Tibial nerve (tissue), 4 donors: ENCODE data around the gene SLF2. TPM values are rescaled to one million over a fixed set of nuclear protein-coding genes. Genes with fewer than 3 reads are reported as not detected.

Experiments
- DNase-seq, 2 donors: peaks; one replicate each; pipeline ENCODE4 v3.0.0-alpha.2; 2019; ENCODE audit warnings: low spot score in 2 of 2
- H3K27ac ChIP-seq, 4 donors: fragments of 200-600 bp; sonication (generic) in 3 of 4; one replicate each; pipeline ENCODE4 v1.5.1; 2017 to 2019; ENCODE audit warnings: mild to moderate bottlenecking in 1 of 4
- H3K27me3 ChIP-seq, 2 donors: fragments of 200-600 bp; sonication (generic) in 1 of 2; one replicate each; pipeline versions ENCODE4 v1.5.1 to v1.6.0; 2017 to 2019
- H3K36me3 ChIP-seq, 3 donors: fragments of 200-600 bp; sonication (generic); one replicate each; pipeline ENCODE4 v1.5.1; 2018 to 2019
- H3K4me1 ChIP-seq, 4 donors: fragments of 200-600 bp; sonication (generic) in 3 of 4; one replicate each; pipeline ENCODE4 v1.5.1; 2017 to 2019
- H3K4me3 ChIP-seq, 4 donors: fragments of 200-600 bp; sonication (generic) in 3 of 4; one replicate each; pipeline ENCODE4 v1.5.1; 2017 to 2019; ENCODE audit warnings: mild to moderate bottlenecking in 1 of 4, moderate library complexity in 1 of 4
- H3K9me3 ChIP-seq, 4 donors: fragments of 200-600 bp; sonication (generic) in 3 of 4; one replicate each; pipeline ENCODE4 v1.5.1; 2017 to 2019
- EP300 ChIP-seq, 2 donors: sonication (generic); formaldehyde crosslinking; IDR thresholded peaks; one replicate each; pipeline ENCODE4 v1.6.1; 2017; ENCODE audit warnings: antibody characterized with exemption in 2 of 2, mild to moderate bottlenecking in 1 of 2
- POLR2A ChIP-seq, 2 donors: fragments of 450-650 bp; IDR thresholded peaks; one replicate each; pipeline ENCODE4 v1.6.1; 2017; ENCODE audit warnings: antibody characterized with exemption in 2 of 2, mild to moderate bottlenecking in 2 of 2, moderate library complexity in 2 of 2
- WGBS, 2 donors: methylation state at CpG; one replicate each; pipeline ENCODE4 v1.1.5; 2018; 5-methylcytosine and 5-hydroxymethylcytosine counted together
- total RNA-seq, 4 donors: library from RNA; depleted of rRNA; stranded (reverse); fragments of >200 nt; gene quantifications; one replicate each; pipeline ENCODE4 v1.1.0, GENCODE V29; 2016
- TF ChIP-seq, protein P1 (sequence below), 5 experiments: fragments of 200-600 bp in 3 of 5; fragments of 450-650 bp in 2 of 5; sonication (generic) in 3 of 5; IDR thresholded peaks; one replicate each; pipeline ENCODE4 v1.5.1; 2016 to 2019; ENCODE audit warnings: antibody characterized with exemption in 5 of 5, mild to moderate bottlenecking in 3 of 5, moderate library complexity in 2 of 5

SLF2 gene
- total RNA-seq, 4 donors from 2014 or later = 25.7 to 37.7 (median 29.7) TPM

GRCh38 chr10:100976906-100977305 lies 64.1 kb downstream of the SLF2 start:
- Histone ChIP-seq H3K4me3 (no peak overlapping the region), H3K9me3 (no peaks in the 10 kb centered on the region), H3K27ac (no peak overlapping the region), H3K27me3 (no peaks in the 10 kb centered on the region), H3K4me1 (peaks cover 0 to 3% (median 0%) of the 10 kb centered on the region in 4 donors), H3K36me3 (peaks cover 0 to 61% (median 0%) of the 10 kb centered on the region in 3 donors)
- no peak for TF ChIP-seq EP300 (IDR thresholded peaks at IDR 0.05)
- TF ChIP-seq, protein P1, sequence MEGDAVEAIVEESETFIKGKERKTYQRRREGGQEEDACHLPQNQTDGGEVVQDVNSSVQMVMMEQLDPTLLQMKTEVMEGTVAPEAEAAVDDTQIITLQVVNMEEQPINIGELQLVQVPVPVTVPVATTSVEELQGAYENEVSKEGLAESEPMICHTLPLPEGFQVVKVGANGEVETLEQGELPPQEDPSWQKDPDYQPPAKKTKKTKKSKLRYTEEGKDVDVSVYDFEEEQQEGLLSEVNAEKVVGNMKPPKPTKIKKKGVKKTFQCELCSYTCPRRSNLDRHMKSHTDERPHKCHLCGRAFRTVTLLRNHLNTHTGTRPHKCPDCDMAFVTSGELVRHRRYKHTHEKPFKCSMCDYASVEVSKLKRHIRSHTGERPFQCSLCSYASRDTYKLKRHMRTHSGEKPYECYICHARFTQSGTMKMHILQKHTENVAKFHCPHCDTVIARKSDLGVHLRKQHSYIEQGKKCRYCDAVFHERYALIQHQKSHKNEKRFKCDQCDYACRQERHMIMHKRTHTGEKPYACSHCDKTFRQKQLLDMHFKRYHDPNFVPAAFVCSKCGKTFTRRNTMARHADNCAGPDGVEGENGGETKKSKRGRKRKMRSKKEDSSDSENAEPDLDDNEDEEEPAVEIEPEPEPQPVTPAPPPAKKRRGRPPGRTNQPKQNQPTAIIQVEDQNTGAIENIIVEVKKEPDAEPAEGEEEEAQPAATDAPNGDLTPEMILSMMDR (IDR thresholded peaks at IDR 0.05) = no peak
- TF ChIP-seq POLR2A (IDR thresholded peaks at IDR 0.05) = no peak
- 85 to 87% methylated on average over 3 of the region's 3 CpGs for WGBS, 2 donors
- no peak for DNase-seq

DNA sequence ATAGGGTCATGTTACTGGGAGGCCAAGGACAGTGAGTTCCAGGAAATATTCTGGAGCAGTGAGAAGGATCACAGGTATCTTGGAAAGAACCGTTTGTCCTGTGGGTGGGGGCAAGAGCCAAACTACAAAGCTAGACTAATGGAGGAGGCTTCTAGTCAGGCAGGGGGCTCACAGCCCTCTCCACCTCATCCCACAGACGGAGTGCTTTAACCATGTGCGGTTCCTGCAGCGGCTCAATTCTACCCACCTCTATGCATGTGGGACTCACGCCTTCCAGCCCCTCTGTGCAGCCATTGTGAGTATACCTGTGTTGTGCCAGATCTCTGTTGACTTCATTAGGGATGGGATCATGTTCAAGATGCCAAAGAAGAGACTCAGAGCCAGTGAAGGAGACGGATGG lies 64.7 kb downstream of the SLF2 start:
- 82 to 83% methylated on average over 6 of the region's 6 CpGs for WGBS, 2 donors
- no peak for DNase-seq
- Histone ChIP-seq H3K4me1 (no peaks in the 10 kb centered on the region), H3K4me3 (no peak overlapping the region), H3K27me3 (no peaks in the 10 kb centered on the region), H3K27ac (no peak overlapping the region), H3K36me3 (peaks cover 0 to 67% (median 0%) of the 10 kb centered on the region in 3 donors), H3K9me3 (no peaks in the 10 kb centered on the region)
- TF ChIP-seq EP300 (IDR thresholded peaks at IDR 0.05) = no peak
- no peak for TF ChIP-seq POLR2A (IDR thresholded peaks at IDR 0.05)

DNA sequence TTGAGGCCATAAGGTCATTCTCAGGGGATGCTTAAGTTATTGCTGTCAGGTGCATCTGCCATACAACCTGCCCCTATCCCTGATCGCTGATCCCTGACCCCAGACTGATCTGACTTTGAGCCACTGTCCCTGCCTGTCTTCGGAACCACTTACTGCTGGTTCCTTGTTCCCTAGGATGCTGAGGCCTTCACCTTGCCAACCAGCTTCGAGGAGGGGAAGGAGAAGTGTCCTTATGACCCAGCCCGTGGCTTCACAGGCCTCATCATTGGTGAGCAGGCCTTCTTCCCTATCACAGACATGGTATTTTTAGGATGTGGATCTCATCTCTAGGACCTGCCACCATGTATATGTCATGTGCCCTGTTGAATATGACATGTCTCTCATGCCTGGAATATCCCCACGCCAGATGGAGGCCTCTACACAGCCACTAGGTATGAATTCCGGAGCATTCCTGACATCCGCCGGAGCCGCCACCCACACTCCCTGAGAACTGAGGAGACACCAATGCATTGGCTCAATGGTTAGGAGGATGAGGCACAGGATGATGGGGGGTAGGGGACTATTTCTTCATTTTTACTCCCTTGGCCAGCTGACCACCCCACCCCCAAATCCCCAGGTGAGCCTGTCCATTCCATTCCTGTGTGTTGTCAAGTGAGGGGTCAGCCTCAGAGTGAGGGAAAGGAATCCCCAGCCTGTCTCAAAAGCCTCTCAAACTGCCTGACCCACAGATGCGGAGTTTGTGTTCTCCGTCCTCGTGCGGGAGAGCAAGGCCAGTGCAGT lies 65.5 kb downstream of the SLF2 start:
- Histone ChIP-seq H3K36me3 (peaks cover 0 to 72% (median 0%) of the 10 kb centered on the region in 3 donors), H3K27me3 (no peaks in the 10 kb centered on the region), H3K4me3 (no peak overlapping the region), H3K9me3 (no peaks in the 10 kb centered on the region), H3K27ac (no peak overlapping the region), H3K4me1 (no peaks in the 10 kb centered on the region)
- no peak for DNase-seq
- WGBS, 2 donors = 89 to 90% methylated on average over 13 of the region's 13 CpGs
- no peak for TF ChIP-seq POLR2A (IDR thresholded peaks at IDR 0.05)
- no peak for TF ChIP-seq EP300 (IDR thresholded peaks at IDR 0.05)
- TF ChIP-seq, protein P1 (IDR thresholded peaks at IDR 0.05) = no peak

DNA sequence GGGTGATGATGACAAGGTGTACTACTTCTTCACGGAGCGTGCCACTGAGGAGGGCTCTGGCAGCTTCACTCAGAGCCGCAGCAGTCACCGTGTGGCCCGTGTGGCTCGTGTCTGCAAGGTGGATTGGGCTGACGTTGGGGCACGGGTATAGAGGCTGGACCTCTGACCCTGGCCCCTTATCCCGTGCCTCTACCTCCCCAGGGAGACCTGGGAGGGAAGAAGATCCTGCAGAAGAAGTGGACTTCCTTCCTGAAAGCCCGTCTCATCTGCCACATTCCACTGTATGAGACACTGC lies 66.1 kb downstream of the SLF2 start:
- WGBS, 2 donors = 78 to 81% methylated on average over 10 of the region's 10 CpGs
- H3K4me3 ChIP-seq = no peak overlapping the region
- H3K4me1 ChIP-seq = no peaks in the 10 kb centered on the region
- peaks cover 0 to 76% (median 0%) of the 10 kb centered on the region in 3 donors for H3K36me3 ChIP-seq
- H3K27ac ChIP-seq = no peak overlapping the region
- no peak for TF ChIP-seq EP300 (IDR thresholded peaks at IDR 0.05)
- TF ChIP-seq, protein P1 (IDR thresholded peaks at IDR 0.05) = no peak
- TF ChIP-seq POLR2A (IDR thresholded peaks at IDR 0.05) = no peak
- H3K9me3 ChIP-seq = no peaks in the 10 kb centered on the region
- DNase-seq = no peak
- H3K27me3 ChIP-seq = no peaks in the 10 kb centered on the region

GRCh38 chr10:100979791-100980272 lies 67.1 kb downstream of the SLF2 start:
- Histone ChIP-seq H3K36me3 (peaks cover 0 to 86% (median 0%) of the 10 kb centered on the region in 3 donors), H3K27ac (no peak overlapping the region), H3K27me3 (no peaks in the 10 kb centered on the region), H3K4me1 (peaks cover 0 to 5% (median 0%) of the 10 kb centered on the region in 4 donors), H3K4me3 (no peak overlapping the region), H3K9me3 (no peaks in the 10 kb centered on the region)
- no peak for DNase-seq
- TF ChIP-seq EP300 (IDR thresholded peaks at IDR 0.05) = no peak
- TF ChIP-seq, protein P1 (IDR thresholded peaks at IDR 0.05) = no peak
- no peak for TF ChIP-seq POLR2A (IDR thresholded peaks at IDR 0.05)
- 79 to 94% methylated on average over 11 to 16 of the region's 16 CpGs for WGBS, 2 donors
